Muscle of leg (tissue), 11 donors: Measurements from ENCODE around the gene CPNE2. TPM values are rescaled to one million over a fixed set of nuclear protein-coding genes. Genes with fewer than 3 reads are reported as not detected.
"Not testable (repeated sequence)": the region's sequence is repeated elsewhere in the genome, so short reads cannot be mapped to it uniquely, and the experiment has no call there.

Experiments
- DNase-seq: peaks from one replicate; pipeline ENCODE4 v3.0.0; 2013
- H3K27ac ChIP-seq: one replicate; pipeline ENCODE4 v1.5.1; 2013; ENCODE audit warnings: mild to moderate bottlenecking, low read length, control low read depth
- H3K27me3 ChIP-seq: one replicate; pipeline ENCODE4 v1.6.1; 2013; ENCODE audit warnings: low read length; ENCODE audit not compliant: control insufficient read depth, insufficient read depth
- H3K36me3 ChIP-seq: one replicate; pipeline ENCODE4 v1.6.1; 2013; ENCODE audit warnings: low read length; ENCODE audit not compliant: control insufficient read depth, insufficient read depth
- H3K4me1 ChIP-seq: one replicate; pipeline ENCODE4 v1.6.1; 2013; ENCODE audit warnings: low read length; ENCODE audit not compliant: control insufficient read depth, insufficient read depth
- H3K4me3 ChIP-seq: one replicate; pipeline ENCODE4 v1.5.1; 2013; ENCODE audit warnings: low read length, control low read depth
- H3K9me3 ChIP-seq: replicated peaks from 2 replicates; pipeline ENCODE4 v1.6.1; 2013; ENCODE audit warnings: low read depth, low read length; ENCODE audit not compliant: control insufficient read depth
- WGBS: methylation state at CpG from one replicate; pipeline ENCODE4 v1.1.5; 2013; ENCODE audit warnings: missing lambda C conversion rate; ENCODE audit not compliant: insufficient coverage; 5-methylcytosine and 5-hydroxymethylcytosine counted together
- polyA plus RNA-seq, 8 donors: library from polyadenylated mRNA; unstranded; fragments of 120-200 nt; gene quantifications; one replicate each; pipeline versions ENCODE4 v1.2.1 to v1.2.3, GENCODE V29; 2013; ENCODE audit warnings: inconsistent platforms in 1 of 8, low replicate concordance in 1 of 8; ENCODE audit not compliant: insufficient read length in 8 of 8, insufficient read depth in 1 of 8
- total RNA-seq: library from RNA; stranded (reverse); fragments of 120-200 nt; gene quantifications from one replicate; pipeline ENCODE4 v1.2.4, GENCODE V29; 2013

The CPNE2 gene
- total and polyA plus RNA-seq, 9 donors: 14.8 to 34.2 (median 28.2) TPM

GRCh38 chr16:57067347-57067746, 25.0 kb upstream of the CPNE2 start:
- WGBS: 89% methylated on average over 3 of the region's 3 CpGs
- DNase-seq: no peak

GRCh38 chr16:57069053-57069452, 23.3 kb upstream of the CPNE2 start:
- Histone ChIP-seq H3K4me1 (peaks cover 15% of the 10 kb centered on the region), H3K4me3 (no peak overlapping the region), H3K36me3 (peaks cover 6% of the 10 kb centered on the region), H3K9me3 (no peaks in the 10 kb centered on the region), H3K27ac (no peak overlapping the region), H3K27me3 (no peaks in the 10 kb centered on the region)
- 100% methylated on average over 2 of the region's 7 CpGs for WGBS
- DNase-seq: no peak

More at GRCh38 chr16:57067347-57067746, 25.0 kb upstream of the CPNE2 start:
- H3K36me3 ChIP-seq: peaks cover 7% of the 10 kb centered on the region
- no peaks in the 10 kb centered on the region for H3K9me3 ChIP-seq
- no peak overlapping the region for H3K27ac ChIP-seq
- no peak overlapping the region for H3K4me3 ChIP-seq
- peaks cover 8% of the 10 kb centered on the region for H3K4me1 ChIP-seq
- H3K27me3 ChIP-seq: no peaks in the 10 kb centered on the region

GRCh38 chr16:57069635-57070370, 22.6 kb upstream of the CPNE2 start:
- H3K4me3 ChIP-seq: no peak overlapping the region
- WGBS: 58% methylated on average over 4 of the region's 8 CpGs
- H3K9me3 ChIP-seq: no peaks in the 10 kb centered on the region
- H3K36me3 ChIP-seq: peaks cover 8% of the 10 kb centered on the region
- no peak overlapping the region for H3K27ac ChIP-seq
- H3K27me3 ChIP-seq: no peaks in the 10 kb centered on the region
- DNase-seq: no peak
- H3K4me1 ChIP-seq: peaks cover 15% of the 10 kb centered on the region

- H3K36me3 ChIP-seq: peaks cover 8% of the 10 kb centered on the region
- H3K27me3 ChIP-seq: no peaks in the 10 kb centered on the region
- H3K9me3 ChIP-seq: no peaks in the 10 kb centered on the region
- no peak for DNase-seq
- H3K4me1 ChIP-seq: peaks cover 15% of the 10 kb centered on the region
- H3K4me3 ChIP-seq: no peak overlapping the region
- 100% methylated on average over 2 of the region's 2 CpGs for WGBS
- no peak overlapping the region for H3K27ac ChIP-seq
These were observed 22.0 kb upstream of the CPNE2 start for GRCh38 chr16:57070424-57070823.

GRCh38 chr16:57071081-57071732, 21.2 kb upstream of the CPNE2 start:
- Histone ChIP-seq H3K27ac (peak overlapping the region; percentile 82), H3K4me1 (peaks cover 15% of the 10 kb centered on the region)
- H3K4me3 ChIP-seq, DNase-seq, H3K36me3 ChIP-seq, H3K9me3 ChIP-seq, H3K27me3 ChIP-seq: not testable (repeated sequence)
- WGBS: 91% methylated on average over 4 of the region's 4 CpGs

GRCh38 chr16:57071831-57072582, 20.4 kb upstream of the CPNE2 start:
- DNase-seq: peak; percentile 94
- Histone ChIP-seq H3K27ac (peak overlapping the region; percentile 82), H3K36me3 (peaks cover 12% of the 10 kb centered on the region)

GRCh38 chr16:57072616-57073275, 19.6 kb upstream of the CPNE2 start:
- Histone ChIP-seq H3K9me3 (no peaks in the 10 kb centered on the region), H3K36me3 (peaks cover 10% of the 10 kb centered on the region), H3K27me3 (no peaks in the 10 kb centered on the region), H3K4me3 (no peak overlapping the region), H3K27ac (peak overlapping the region; percentile 82), H3K4me1 (peaks cover 15% of the 10 kb centered on the region)
- peak; percentile 62 for DNase-seq
- 50% methylated on average over 1 of the region's 8 CpGs for WGBS

More at GRCh38 chr16:57071831-57072582, 20.4 kb upstream of the CPNE2 start:
- no CpG with 5 or more reads among the region's 3 CpGs for WGBS
- H3K9me3 ChIP-seq: no peaks in the 10 kb centered on the region
- H3K27me3 ChIP-seq: no peaks in the 10 kb centered on the region
- peaks cover 15% of the 10 kb centered on the region for H3K4me1 ChIP-seq
- H3K4me3 ChIP-seq: no peak overlapping the region

GRCh38 chr16:57077714-57078113, 14.7 kb upstream of the CPNE2 start:
- no peak for DNase-seq
- Histone ChIP-seq H3K27me3 (no peaks in the 10 kb centered on the region), H3K9me3 (no peaks in the 10 kb centered on the region), H3K27ac (no peak overlapping the region), H3K4me3 (no peak overlapping the region), H3K4me1 (peaks cover 10% of the 10 kb centered on the region), H3K36me3 (peaks cover 18% of the 10 kb centered on the region)
- no CpG with 5 or more reads among the region's 7 CpGs for WGBS

- H3K27ac ChIP-seq: no peak overlapping the region
- no peaks in the 10 kb centered on the region for H3K27me3 ChIP-seq
- no peaks in the 10 kb centered on the region for H3K9me3 ChIP-seq
- peaks cover 13% of the 10 kb centered on the region for H3K36me3 ChIP-seq
- H3K4me3 ChIP-seq: no peak overlapping the region
- H3K4me1 ChIP-seq: peaks cover 6% of the 10 kb centered on the region
- no peak for DNase-seq
These were observed 10.6 kb upstream of the CPNE2 start for GRCh38 chr16:57081744-57082143.

- H3K9me3 ChIP-seq: no peaks in the 10 kb centered on the region
- no peak for DNase-seq
- H3K4me1 ChIP-seq: peaks cover 6% of the 10 kb centered on the region
- H3K4me3 ChIP-seq: no peak overlapping the region
- WGBS: 92% methylated on average over 6 of the region's 6 CpGs
- no peaks in the 10 kb centered on the region for H3K27me3 ChIP-seq
- no peak overlapping the region for H3K27ac ChIP-seq
- H3K36me3 ChIP-seq: peaks cover 11% of the 10 kb centered on the region
These were observed 9.7 kb upstream of the CPNE2 start for GRCh38 chr16:57082664-57083063.
